ENCODE data around the gene CAPN11.
"Not testable (repeated sequence)": the region's sequence is repeated elsewhere in the genome, so short reads cannot be mapped to it uniquely, and the experiment has no call there.

Gene CAPN11

DNA sequence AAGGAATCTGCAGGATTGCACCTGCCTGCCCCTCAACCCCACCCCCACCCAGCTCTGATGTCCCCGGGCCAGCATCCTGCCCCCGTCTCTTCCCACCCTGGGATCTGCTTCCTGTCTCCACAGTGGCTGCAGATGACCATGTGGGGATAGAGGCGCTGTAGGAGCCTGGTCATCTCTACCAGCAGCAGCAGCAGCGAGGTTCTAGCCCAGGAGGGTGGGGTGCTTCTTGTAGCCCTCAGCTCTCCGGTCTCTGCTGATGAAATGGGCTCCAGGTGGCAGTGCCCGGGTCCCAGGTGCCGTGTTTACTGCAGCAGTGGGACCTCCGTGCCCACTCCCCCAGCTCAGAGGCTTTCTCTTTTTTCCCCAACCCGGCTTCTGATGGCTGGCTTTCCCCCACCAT, 25.2 kb downstream of the CAPN11 start:
- no peak for DNase-seq

DNA sequence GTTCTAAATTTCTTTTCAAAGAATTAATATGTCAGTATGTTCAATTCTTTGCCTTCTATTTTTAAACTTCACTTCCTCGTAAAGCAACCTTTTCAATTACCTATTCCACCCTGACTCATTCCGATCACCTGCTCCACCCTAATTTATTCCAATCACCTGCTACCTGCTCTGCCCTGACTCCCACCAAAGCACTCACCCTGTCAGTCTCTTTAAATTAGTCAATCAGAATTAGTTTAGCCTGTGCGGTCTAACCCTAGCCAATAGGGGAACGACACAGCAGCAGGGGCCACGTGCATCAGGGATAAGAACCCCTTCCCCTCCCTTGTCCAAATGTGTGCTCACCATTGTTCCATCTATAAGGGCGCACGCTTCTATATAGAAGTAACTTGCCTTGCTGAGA, 26.7 kb downstream of the CAPN11 start:
- DNase-seq: not testable (repeated sequence)

DNA sequence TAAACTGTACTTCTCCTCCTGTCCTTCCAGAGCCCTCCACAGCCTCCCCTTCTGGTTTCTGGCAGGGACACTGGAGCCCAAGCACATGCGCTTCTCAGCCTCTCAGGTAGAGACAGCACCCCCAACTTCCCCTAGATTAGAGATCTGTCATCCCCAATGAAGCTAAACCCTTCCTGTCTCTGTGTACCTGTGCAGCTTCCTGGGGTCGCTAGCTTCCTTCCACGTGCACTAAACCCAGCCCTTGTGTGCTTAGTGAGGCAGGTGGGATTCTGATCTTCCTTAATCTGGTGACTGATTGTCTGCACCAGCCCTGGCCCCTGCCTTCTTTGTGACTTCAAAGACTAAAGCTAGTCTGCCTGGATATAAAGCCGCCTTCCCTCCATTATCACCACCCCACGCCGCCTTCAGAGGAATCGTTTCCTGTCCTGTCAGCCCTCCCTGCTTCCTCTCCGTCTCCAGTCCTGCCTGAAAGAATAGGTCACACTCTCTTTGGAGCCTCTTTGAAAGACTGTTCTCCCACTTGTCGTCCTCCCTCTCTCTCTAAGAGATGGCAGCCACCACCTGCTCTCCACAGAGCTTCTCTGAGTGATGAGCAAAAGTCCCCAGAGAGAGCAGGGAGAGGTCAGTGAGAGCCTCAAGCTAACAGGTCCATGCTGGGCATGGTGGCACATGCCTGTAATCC, 27.5 kb downstream of the CAPN11 start:
- no peak for DNase-seq

DNA sequence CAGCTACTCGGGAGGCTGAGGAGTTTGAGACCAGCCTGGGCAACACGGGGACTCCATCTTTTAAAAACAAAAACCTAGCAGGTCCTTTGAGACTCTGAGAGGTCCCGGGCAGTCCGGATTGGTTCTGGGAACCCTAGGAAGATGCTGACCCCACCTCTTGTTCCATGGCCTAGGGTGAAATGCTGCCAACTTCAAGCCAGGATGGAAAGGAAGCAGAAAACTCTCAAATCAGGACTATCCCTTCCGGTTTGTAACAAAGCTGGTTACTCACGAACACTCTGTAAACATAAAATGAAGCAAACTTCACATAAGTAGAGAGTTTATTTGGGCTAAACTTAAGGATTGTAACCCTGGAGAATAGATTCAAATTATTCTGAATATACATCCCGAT, 28.0 kb downstream of the CAPN11 start:
- no peak for DNase-seq

DNA sequence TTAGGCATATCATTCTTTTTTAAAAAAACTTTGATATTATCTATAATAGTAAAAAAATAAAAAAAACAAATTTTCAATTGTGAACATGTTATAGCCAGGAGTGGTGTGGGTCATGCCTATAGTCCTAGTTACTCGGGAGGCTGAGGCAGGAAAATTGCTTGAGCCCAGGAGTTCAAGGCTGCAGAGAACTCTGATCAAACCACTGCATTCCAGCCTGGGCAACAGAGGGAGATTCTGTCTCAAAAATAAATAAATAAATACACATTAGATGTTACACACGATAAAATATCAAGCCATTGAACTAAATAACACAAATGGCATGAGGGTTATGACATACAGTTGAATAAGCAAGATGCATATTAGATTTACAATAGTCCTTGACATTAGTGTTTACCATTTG, 30.2 kb downstream of the CAPN11 start:
- no peak for DNase-seq

DNA sequence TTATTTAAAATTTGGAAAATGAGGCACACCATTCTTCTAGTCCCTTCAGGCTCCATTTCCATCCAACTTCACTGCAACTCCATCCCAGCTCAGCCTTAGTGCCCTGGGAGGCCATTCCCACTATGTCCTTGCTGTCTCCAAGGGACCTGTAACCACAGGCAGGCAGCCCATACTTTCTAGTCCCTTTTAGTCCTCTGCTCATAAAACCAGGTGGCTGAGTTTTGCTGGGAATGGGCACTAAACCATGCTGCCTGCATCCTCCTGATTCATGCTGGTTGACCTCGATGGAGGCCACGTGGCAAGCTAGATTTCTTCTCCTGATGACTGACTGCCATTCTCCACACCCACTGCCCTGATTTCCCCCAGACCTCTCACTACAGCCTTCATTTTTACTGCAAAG, 30.6 kb downstream of the CAPN11 start:
- DNase-seq: no peak

DNA sequence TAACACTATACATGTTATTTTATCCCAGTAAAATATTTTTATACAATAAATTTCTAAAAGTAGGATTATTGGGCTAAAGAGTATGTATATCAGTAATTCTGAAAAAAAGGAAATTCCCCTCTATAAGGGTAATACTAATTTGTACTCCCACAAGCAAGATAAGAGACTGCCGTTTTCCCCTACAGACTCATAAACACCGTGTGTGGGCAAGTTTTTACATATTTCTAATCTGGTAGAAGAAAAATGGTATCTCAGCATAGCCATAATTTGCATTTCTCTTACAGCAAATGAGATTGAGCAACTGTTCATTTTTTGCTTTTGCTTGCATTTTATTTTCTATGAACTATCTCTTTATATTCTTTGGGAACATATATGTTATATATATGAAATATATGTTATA, 32.1 kb downstream of the CAPN11 start:
- no peak for DNase-seq

DNA sequence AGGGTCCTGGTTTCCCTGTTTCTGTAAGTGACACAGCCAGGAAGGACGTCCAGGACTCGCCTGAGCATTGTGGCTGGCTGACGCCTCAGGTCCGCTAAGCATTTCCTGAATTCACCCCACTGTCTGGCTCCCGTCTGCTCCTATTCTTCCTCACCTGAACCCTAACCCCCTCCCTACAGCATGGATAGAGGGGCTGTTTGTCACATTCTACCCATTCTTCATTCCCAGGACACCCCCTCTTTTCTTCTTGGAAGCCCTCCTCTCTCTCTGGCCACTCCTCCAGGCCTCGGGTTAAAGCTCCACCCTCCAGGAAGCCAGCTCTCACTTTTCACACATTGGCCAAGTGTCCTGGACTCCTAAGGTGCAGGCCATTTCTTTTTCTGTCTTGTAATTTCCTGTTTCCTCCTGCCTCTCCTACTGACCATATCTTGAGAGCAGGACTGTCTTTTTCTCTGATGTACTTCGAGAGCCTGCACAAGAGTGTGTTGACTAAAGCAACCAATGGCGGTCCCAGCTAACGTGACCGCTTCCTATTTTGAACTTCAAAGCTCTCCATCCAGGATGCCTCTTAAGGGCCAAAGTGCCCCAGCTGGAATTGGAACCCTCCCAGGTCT, 33.9 kb downstream of the CAPN11 start:
- DNase-seq: no peak

DNA sequence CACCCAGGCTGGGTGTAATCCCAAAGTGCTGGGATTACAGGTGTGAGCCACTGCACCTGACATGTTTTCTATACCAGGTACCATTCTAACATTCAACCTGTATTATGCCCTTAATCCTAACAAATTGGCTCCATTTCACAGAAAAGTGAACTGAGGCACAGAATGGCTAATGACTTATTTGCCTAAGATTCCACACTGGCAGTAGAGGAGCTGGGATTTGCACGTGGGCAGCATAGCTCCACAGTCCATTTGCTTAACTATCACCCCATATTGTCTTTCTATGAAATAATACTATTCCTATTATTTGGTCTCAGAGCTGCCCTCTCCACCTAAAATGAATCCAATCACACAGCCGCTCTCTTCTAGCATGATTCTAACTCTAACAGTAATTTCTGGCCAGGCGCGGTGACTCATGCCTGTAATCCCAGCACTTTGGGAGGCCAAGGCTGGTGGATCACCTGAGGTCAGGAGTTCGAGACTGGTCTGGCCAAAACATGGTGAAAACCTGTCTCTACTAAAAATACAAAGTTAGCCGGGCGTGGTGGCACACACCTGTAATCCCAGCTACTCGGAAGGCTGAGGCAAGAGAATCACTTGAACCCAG, 34.8 kb downstream of the CAPN11 start:
- DNase-seq: no peak

DNA sequence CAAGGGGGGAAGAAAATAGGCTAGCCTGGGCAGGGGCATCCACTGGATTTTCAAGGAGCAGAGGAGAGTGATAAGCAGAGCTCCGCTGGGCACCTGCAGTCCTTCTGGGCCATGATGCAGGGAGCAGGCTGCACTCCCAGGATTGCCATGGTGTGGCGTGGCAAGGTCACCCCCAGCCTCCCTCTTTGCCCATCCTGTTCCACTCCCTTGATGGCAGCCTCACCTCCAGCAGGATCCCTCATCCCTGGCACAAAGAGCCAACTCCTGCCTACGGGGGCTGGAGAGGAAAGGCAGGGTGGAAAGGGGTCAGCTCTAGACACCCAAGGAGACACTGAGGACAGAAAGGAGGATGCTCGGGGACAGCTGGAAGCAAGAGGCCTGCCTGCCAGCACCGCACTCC, 35.7 kb downstream of the CAPN11 start:
- DNase-seq: no peak

DNA sequence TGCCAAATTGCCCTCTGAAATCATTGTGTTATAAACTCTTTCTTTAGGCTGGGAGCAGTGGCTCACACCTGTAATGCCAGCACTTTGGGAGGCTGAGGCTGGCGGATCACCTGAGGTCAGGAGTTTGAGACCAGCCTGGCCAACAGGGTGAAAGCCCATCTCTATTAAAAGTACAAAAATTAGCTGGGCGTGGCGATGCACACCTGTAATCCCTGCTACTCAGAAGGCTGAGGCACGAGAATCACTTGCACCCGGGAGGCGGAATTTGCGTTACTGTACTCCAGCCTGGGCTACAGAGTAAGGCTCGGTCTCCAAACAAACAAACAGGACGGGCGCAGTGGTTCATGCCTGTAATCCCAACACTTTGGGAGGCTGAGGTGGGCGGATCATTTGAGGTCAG, 37.7 kb downstream of the CAPN11 start:
- not testable (repeated sequence) for DNase-seq

DNA sequence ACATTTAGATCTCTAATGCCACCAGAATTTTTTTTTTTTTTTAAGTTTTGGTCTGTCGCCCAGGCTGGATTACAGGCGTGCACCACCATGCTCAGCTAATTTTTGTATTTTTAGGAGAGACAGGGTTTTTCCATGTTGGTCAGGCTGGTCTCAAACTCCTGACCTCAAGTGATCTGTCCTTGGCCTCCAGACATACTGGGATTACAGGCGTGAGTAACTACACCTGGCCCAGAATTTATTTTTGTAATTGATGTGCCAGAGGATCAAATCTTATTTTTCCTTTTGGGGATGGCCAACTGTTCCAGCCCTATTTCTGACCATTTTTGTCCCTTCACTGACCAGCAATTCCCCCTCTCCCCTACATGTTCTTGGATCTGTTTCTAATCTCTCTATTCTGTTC, 40.1 kb downstream of the CAPN11 start:
- no peak for DNase-seq

DNA sequence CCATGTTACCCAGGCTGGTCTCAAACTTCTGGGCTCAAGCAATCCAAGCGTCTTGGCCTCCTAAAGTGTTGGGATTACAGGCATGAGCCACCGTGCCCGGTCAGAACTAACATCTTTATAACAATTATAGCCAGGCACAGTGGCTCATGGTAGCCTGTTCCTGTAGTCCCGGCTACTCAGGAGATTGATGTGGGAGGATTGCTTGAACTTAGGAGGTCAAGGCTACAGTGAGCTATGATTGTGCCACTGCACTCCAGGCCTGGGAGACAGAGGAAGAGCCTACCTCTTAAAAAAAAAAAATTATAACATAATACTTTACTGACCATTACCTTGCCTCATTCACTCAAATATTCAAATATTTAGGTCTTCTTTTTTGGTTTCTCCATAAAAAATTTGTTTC, 41.3 kb downstream of the CAPN11 start:
- DNase-seq: no peak

DNA sequence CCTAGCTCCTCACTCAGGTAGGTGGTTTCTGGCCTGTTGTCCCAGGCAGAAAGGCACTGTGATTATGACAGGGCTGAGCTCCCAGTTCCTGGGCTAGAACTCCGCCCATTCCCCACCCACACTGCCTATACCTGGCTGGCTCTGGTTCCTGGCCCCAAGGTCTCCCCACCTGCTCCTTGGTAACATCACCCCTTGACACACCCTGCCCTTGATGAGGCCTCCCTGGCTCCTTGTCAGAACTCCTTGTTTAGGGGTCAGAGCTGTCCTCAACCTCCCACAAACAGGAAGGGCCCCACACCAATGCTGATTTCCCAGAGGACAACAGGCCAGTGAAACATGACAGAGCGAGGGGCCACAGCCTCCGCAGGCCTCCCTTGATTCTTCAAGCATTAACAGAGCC, 42.6 kb downstream of the CAPN11 start:
- no peak for DNase-seq

DNA sequence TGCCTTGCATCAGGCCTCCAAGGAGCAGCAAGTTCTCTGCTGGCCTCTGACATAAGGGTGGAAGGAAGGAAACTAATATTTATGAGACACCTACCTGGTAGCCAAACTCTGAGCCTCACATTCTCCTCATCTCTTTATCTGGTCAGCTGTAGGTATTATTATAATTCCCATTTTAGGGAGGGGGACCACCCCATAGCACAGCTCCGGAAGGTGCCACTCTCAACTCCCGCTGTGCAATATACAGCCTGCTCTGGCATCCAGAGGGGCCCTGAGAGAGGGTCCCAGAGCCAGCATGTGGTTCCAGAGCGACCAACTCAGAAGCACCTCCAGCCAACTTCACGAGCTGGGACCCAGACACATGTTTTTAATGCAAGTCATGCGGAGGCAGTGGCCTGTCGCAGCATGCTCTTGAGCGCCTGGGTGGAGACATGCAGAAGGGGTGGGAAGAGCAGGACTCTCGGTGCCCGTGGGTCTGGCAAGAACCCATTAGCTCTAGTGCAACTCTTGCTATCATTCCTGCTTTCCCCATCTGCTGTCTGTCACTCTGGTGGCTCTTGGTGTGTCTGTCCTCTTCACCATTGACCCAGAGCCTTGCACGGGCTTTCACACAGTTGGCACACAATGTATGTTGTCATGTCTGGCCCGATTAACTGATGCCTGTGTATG, 43.2 kb downstream of the CAPN11 start:
- no peak for DNase-seq

DNA sequence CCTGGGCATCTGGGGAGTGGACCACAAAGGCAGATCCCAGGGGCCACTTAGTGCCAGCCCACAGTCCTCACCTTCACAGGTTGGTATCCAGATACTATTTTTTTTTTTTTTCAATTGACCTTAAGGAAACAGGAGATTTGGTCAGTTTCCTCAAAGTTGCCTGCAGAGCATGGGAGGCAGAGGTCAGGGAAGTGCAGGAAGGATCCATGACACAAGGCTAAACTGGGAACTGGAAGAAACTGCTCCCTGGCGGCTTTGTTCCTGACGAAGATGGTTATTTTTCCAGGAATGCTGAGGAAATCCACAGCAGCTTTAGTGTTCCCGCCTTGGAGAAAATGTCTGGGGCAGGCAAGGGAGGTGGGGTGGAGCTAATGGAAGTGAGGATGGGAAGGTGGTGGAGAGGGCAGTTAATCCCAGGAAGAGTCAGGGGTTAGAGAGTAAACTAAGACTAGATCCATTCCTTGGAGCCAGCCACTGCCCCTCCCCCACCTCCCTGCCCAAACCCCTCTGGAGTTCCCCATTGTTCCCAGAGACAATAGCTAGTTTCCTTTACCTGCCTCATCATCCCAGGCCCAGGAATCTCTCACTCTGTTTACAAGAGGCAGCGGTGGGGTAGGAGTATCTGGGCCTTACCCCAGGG, 43.8 kb downstream of the CAPN11 start:
- no peak for DNase-seq

DNA sequence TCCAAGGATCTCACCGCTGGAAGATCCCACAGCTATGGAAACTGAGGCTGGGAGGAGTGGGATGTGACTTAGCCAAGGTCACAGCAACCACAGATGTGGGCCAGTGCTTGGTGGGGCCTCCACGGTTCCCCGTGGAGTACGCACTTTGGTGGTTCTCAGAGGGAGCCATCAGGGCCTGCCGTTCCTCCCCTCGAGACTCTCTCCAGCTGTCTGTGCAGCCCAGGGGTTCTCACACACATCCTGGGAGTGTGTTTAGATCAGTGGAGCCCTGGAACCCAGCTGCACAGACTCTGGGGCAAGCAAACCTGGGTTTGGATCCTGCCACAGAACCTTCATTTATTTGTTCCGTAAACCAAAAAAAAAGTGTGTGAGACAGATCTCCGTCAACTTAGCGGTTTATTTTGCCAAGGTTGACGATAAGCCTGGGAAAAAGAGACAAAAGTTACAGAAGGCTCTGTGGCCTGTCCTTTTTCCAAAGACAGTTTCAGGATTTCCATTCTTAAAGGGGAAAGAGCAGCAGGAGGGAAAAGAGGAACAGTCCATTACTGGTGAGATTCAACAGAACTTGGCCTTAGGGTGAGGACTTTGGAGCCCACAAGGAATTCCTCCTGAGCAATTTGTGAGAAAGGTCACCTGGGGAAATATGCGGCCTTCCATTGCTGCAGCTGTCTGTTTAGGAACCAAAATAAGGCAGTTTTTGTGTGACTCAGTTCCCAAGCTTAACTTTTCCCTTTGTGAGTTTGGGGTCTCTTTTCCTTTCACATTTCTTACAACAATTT, 44.5 kb downstream of the CAPN11 start:
- no peak for DNase-seq

DNA sequence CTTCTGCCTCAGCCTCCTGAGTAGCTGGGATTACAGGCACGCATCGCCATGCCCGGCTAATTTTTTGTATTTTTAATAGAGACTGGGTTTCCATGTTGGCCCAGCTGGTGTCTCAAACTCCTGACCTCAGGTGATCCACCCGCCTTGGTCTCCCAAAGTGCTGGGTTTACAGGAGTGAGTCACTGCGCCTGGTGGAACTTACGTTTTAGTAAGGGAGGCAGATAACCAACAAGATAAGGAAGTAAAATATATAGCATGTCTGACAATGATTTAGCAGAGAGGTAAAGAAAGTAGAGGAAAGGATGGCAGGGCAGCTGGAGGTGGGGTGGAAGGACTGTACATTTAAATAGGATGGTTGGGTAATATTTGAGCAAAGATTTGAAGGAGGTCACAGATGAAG, 45.3 kb downstream of the CAPN11 start:
- DNase-seq: no peak

DNA sequence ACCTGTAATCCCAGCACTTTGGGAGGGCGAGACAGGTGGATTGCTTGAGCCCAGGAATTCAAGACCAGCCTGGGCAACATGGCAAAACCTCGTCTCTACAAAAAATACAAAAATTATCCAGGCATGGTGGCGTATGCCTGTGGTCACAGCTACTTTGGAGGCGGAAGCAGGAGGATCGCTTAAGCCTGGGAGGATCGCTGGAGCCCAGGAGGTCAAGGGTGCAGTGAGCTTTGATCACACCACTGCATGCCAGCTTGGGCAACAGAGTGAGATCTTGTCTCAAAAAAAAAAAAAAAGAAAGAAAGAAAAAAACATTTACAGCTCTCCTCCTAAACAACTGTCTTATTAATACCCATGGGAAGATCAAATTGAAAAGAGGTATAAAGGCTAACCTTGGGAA, 49.3 kb downstream of the CAPN11 start:
- DNase-seq: no peak

DNA sequence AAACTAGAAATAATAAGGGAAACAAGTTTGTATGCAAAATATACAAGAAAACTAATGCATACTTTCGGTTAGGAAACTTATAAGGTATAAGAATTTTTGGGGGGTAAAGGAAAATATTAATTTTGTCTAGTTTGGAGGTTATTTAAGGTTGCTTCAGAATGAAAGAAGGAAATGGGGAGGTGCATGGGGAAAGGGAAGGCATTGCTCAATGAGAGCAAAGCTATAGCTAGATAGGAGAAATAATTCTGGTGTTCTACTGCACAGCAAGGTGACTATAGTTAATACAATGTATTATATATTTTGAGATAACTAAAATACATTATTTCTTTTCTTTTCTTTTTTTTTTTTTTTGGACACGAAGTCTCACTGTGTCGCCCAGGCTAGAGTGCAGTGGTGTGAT, 52.7 kb downstream of the CAPN11 start:
- no peak for DNase-seq

DNA sequence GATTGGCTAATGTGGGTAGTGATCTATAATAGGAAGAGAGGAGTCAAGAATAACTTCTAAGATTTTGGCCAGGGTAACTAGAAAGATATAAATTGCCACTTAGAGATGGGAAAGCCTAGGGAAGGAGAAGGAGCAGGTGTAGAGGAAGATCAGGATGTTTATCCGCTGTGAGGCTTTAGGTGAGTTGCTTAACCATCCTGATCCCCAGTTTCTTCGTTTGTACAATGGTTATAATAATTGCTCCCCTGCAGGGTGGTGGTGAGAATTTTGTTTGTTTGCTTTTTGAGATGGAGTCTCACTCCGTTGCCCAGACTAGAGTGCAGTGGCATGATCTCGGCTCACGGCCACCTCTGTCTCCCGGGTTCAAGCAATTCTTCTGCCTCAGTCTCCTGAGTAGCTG, 55.7 kb downstream of the CAPN11 start:
- no peak for DNase-seq

DNA sequence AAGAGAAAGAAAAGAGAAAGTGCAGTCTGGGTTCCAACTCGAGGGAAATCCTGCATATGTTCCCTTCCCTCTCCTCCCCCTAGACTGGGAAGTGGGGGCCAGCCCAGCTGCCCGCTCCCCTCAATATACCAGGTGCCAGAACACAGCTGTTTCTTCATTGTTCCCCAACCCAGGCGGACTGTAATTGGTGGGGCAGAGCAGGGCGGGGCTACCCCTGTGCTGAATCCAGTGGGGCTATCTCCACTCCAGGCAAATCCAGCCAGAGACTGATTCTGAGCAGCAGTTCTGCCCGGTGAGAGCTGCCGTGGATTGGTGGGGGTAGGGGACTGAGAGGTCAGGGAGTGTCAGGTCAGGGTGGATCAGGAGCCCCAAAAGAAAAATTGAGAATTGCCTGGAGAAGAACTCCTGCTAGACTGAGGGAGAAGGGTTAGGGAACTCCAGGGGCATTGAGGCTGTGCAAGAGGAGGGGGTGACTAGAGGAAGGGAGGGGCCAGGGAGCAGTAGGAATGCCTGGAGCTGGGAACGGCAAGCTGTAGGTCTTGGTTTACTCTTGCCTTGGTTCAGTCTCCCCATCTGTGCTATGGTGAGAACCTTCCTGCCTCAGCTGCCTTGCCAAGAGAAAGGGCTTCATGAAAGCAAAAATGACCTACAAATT, 58.2 kb downstream of the CAPN11 start, which contains the start of gene MYMX:
MYMX (plus strand) TSS at position 250 of the 655 bp plus-strand sequence. CDS start 546 bp downstream, outside the sequence.
- peak in 1 of 2 experiments; percentile 22 for DNase-seq

Data from NCI-H2081 (cell line).